GM23338 (cell line): ENCODE measurements around the gene TAGAP. TPM values are rescaled to one million over a fixed set of nuclear protein-coding genes. Genes with fewer than 3 reads are reported as not detected.

Experiments
- ATAC-seq: fragments of 200-7000 bp; cut with Tn5 transposase; 3 replicates; pipeline ENCODE4 v1.9.1; 2020
- DNase-seq: peaks from one replicate; pipeline ENCODE4 v3.0.0-alpha.2; 2015; ENCODE audit warnings: low spot score
- H2AFZ ChIP-seq: fragments of 200-600 bp; sonication (generic); 2 replicates; pipeline ENCODE4 v1.8.0; 2016; ENCODE audit warnings: antibody characterized with exemption, mild to moderate bottlenecking, moderate library complexity
- H3F3A ChIP-seq: fragments of 200-600 bp; sonication (generic); replicated peaks from 2 replicates; pipeline ENCODE4 v1.8.0; 2017; ENCODE audit warnings: antibody characterized with exemption, mixed run types, low read depth
- H3K27ac ChIP-seq: fragments of 200-600 bp; sonication (generic); 2 replicates; pipeline ENCODE4 v1.6.1; 2016; ENCODE audit warnings: low read depth
- H3K27me3 ChIP-seq: fragments of 200-600 bp; sonication (generic); 2 replicates; pipeline ENCODE4 v1.8.0; 2016; ENCODE audit warnings: mild to moderate bottlenecking, mixed run types, moderate library complexity; ENCODE audit not compliant: insufficient read depth
- H3K36me3 ChIP-seq: fragments of 200-600 bp; sonication (generic); 2 replicates; pipeline ENCODE4 v1.8.0; 2016; ENCODE audit warnings: mild to moderate bottlenecking; ENCODE audit not compliant: insufficient read depth
- H3K4me1 ChIP-seq: fragments of 200-600 bp; sonication (generic); 2 replicates; pipeline ENCODE4 v1.8.0; 2016; ENCODE audit warnings: mild to moderate bottlenecking, moderate library complexity; ENCODE audit not compliant: insufficient read depth
- H3K4me2 ChIP-seq: fragments of 200-600 bp; sonication (generic); 2 replicates; pipeline ENCODE4 v1.7.1; 2017; ENCODE audit warnings: mixed run types
- H3K4me3 ChIP-seq: fragments of 200-600 bp; sonication (generic); 2 replicates; pipeline ENCODE4 v1.6.1; 2016; ENCODE audit warnings: mixed run types
- H3K79me2 ChIP-seq: fragments of 200-600 bp; sonication (generic); replicated peaks from 2 replicates; pipeline ENCODE4 v1.8.0; 2017; ENCODE audit warnings: mild to moderate bottlenecking; ENCODE audit not compliant: insufficient read depth
- H3K9me2 ChIP-seq: fragments of 200-600 bp; sonication (generic); 2 replicates; pipeline ENCODE4 v1.8.0; 2017; ENCODE audit not compliant: insufficient read depth
- H4K20me1 ChIP-seq: fragments of 200-600 bp; sonication (generic); replicated peaks from 2 replicates; pipeline ENCODE4 v1.8.0; 2017; ENCODE audit warnings: mild to moderate bottlenecking; ENCODE audit not compliant: insufficient read depth
- H3K27ac Mint-ChIP-seq: 2 replicates; pipeline ENCODE4 v1.8.0; 2020; ENCODE audit warnings: inconsistent platforms, mild to moderate bottlenecking, moderate library complexity, mixed read lengths
- H3K27me3 Mint-ChIP-seq: 3 replicates; pipeline ENCODE4 v1.8.0; 2022; ENCODE audit warnings: low read depth, mild to moderate bottlenecking, moderate library complexity, mixed read lengths, inconsistent platforms; ENCODE audit not compliant: insufficient read depth, poor library complexity
- H3K36me3 Mint-ChIP-seq: 3 replicates; pipeline ENCODE4 v1.8.0; 2021; ENCODE audit warnings: low read depth, mild to moderate bottlenecking, inconsistent platforms, moderate library complexity, mixed read lengths
- H3K4me1 Mint-ChIP-seq: 3 replicates; pipeline ENCODE4 v1.8.0; 2020; ENCODE audit warnings: mild to moderate bottlenecking, inconsistent platforms, mixed read lengths
- H3K4me3 Mint-ChIP-seq: 3 replicates; pipeline ENCODE4 v1.8.0; 2021; ENCODE audit warnings: moderate library complexity, mild to moderate bottlenecking, inconsistent platforms, mixed read lengths
- H3K9me3 Mint-ChIP-seq: 3 replicates; pipeline ENCODE4 v1.8.0; 2020; ENCODE audit warnings: moderate library complexity, mild to moderate bottlenecking, inconsistent platforms, mixed read lengths
- CREB1 ChIP-seq: fragments of 250-450 bp; sonication (Bioruptor Pico); IDR thresholded peaks from 2 replicates; pipeline ENCODE4 v1.5.0; 2020; ENCODE audit warnings: low read depth, mild to moderate bottlenecking, moderate library complexity
- CTCF ChIP-seq, 2 experiments: fragments of 200-600 bp in 1 of 2; sonication (generic) in 1 of 2; conservative IDR thresholded peaks; 2 replicates each; pipeline versions ENCODE4 v1.5.1 to v1.6.1; 2016 to 2017; ENCODE audit warnings: antibody characterized with exemption in 2 of 2, low read depth in 2 of 2, mild to moderate bottlenecking in 2 of 2, moderate library complexity in 1 of 2
- ETS1 ChIP-seq: IDR thresholded peaks from 2 replicates; pipeline ENCODE4 v1.6.1; 2016; ENCODE audit warnings: antibody characterized with exemption
- EZH2 ChIP-seq: fragments of 200-600 bp; sonication (generic); IDR thresholded peaks from one replicate; pipeline ENCODE4 v1.8.0; 2017; ENCODE audit warnings: antibody characterized with exemption, mild to moderate bottlenecking, low read depth; ENCODE audit not compliant: unreplicated experiment
- EZH2phosphoT487 ChIP-seq: fragments of 200-600 bp; sonication (generic); IDR thresholded peaks from one replicate; pipeline ENCODE4 v1.8.1; 2018; ENCODE audit warnings: antibody characterized with exemption; ENCODE audit not compliant: unreplicated experiment
- JUNB ChIP-seq: IDR thresholded peaks from one replicate; pipeline ENCODE4 v1.6.1; 2016; ENCODE audit warnings: antibody characterized with exemption; ENCODE audit not compliant: unreplicated experiment
- NANOG ChIP-seq: IDR thresholded peaks from 2 replicates; pipeline ENCODE4 v1.6.1; 2016; ENCODE audit warnings: antibody characterized with exemption, borderline replicate concordance
- POLR2AphosphoS5 ChIP-seq: IDR thresholded peaks from 2 replicates; pipeline ENCODE4 v1.6.1; 2016; ENCODE audit warnings: antibody characterized with exemption, low read depth
- REST ChIP-seq: IDR thresholded peaks from one replicate; pipeline ENCODE4 v1.6.1; 2018; ENCODE audit warnings: antibody characterized with exemption; ENCODE audit not compliant: unreplicated experiment
- STAT1 ChIP-seq: IDR thresholded peaks from one replicate; pipeline ENCODE4 v1.6.1; 2016; ENCODE audit warnings: antibody characterized with exemption; ENCODE audit not compliant: unreplicated experiment
- ZNF114 ChIP-seq: fragments of 250-450 bp; sonication (Bioruptor Pico); IDR thresholded peaks from 2 replicates; pipeline ENCODE4 v1.5.0; 2020; ENCODE audit warnings: mild to moderate bottlenecking, moderate library complexity
- ZNF331 ChIP-seq: fragments of 250-450 bp; sonication (Bioruptor Pico); IDR thresholded peaks from 2 replicates; pipeline ENCODE4 v1.5.0; 2020; ENCODE audit warnings: low read depth, mild to moderate bottlenecking, moderate library complexity
- ZNF462 ChIP-seq: fragments of 250-450 bp; sonication (Bioruptor Pico); IDR thresholded peaks from 2 replicates; pipeline ENCODE4 v1.5.0; 2020; ENCODE audit warnings: mild to moderate bottlenecking, moderate library complexity
- polyA plus RNA-seq: library from polyadenylated mRNA; unstranded; fragments of >200 nt; fragmentation: Nextera tagmentation; extraction: Ambion mirVana; gene quantifications from 2 replicates; pipeline ENCODE4 v1.2.1, GENCODE V29; 2016
- total RNA-seq: library from RNA; depleted of rRNA; stranded (reverse); fragments of >200 nt; shearing (Covaris generic); gene quantifications from 2 replicates; pipeline ENCODE4 v1.2.3, GENCODE V29; 2014

TAGAP gene
- total and polyA plus RNA-seq, 2 experiments from 2014 or later, result not detected

- Histone ChIP-seq H3K4me1 (no peaks in the 10 kb centered on the region), H3F3A (no peaks in the 10 kb centered on the region), H2AFZ (no peak overlapping the region), H4K20me1 (no peaks in the 10 kb centered on the region), H3K36me3 (no peaks in the 10 kb centered on the region), H3K27me3 (no peaks in the 10 kb centered on the region), H3K79me2 (no peaks in the 10 kb centered on the region), H3K9me2 (no peaks in the 10 kb centered on the region), H3K4me2 (no peak overlapping the region), H3K27ac (no peak overlapping the region), H3K4me3 (no peak overlapping the region)
- peaks cover 5% of the 10 kb centered on the region for H3K4me1 Mint-ChIP-seq
- H3K27ac Mint-ChIP-seq, result no peak overlapping the region
- peaks cover 10% of the 10 kb centered on the region for H3K27me3 Mint-ChIP-seq
- no peak for TF ChIP-seq NANOG
- TF ChIP-seq STAT1, result no peak
- no peak for TF ChIP-seq ZNF462 (CRISPR knock-in tag)
- no peak for TF ChIP-seq EZH2
- no peak for TF ChIP-seq EZH2phosphoT487
- TF ChIP-seq REST, result no peak
- TF ChIP-seq POLR2AphosphoS5, result no peak
- TF ChIP-seq CREB1 (CRISPR knock-in tag), result no peak
- no peak for TF ChIP-seq CTCF (conservative IDR thresholded peaks at IDR 0.05; ENCODE audit: low read depth in 2 of 2)
- no peak for TF ChIP-seq ZNF114 (CRISPR knock-in tag)
- no peak for TF ChIP-seq JUNB
- no peak for TF ChIP-seq ETS1
- TF ChIP-seq ZNF331 (CRISPR knock-in tag), result no peak
- DNase-seq, result no peak
- no peaks in the 10 kb centered on the region for H3K36me3 Mint-ChIP-seq
- no peak for ATAC-seq
- no peaks in the 10 kb centered on the region for H3K9me3 Mint-ChIP-seq
- no peak overlapping the region for H3K4me3 Mint-ChIP-seq
Observed at GRCh38 chr6:159092631-159093030, 47.8 kb upstream of the TAGAP start.
